Measurements from ENCODE around the gene WDR31. TPM values are rescaled to one million over a fixed set of nuclear protein-coding genes. Genes with fewer than 3 reads are reported as not detected.

The WDR31 gene
- total RNA-seq, 1 donor from 2014 or later: 1.6 TPM

DNA sequence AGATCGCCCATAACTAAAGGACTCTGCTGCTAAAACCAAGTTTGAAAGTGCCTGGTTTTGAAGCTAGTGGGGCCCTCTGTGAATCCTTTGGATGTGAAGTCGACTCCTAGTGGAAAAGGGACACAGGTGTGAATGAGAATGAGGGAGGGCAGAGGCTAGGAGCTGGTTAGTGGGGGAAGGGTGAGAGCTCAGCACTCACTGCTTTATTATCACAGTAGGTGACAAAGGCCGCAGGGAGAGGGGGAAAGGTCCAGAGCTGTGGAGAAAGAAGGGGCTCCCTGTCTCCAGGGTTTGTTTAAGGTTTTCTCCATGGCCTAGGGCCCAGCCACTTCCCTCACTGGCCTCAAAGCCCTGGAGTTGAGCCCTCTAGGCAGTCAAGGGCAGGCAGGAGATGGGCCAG lies 33.2 kb upstream of the WDR31 start:
- no peak overlapping the region for H3K4me3 ChIP-seq (ENCODE audit: insufficient read depth, low read depth, low read length)
- H3K36me3 ChIP-seq (ENCODE audit: insufficient read depth, low read length): no peaks in the 10 kb centered on the region
- H3K4me2 ChIP-seq (ENCODE audit: low read length): no peak overlapping the region
- H3K27ac Mint-ChIP-seq (ENCODE audit: unreplicated experiment): no peak overlapping the region
- FAIRE-seq: no peak
- no peak overlapping the region for H3K27ac ChIP-seq (ENCODE audit: low read depth, low read length)
- H3K9me3 ChIP-seq (ENCODE audit: insufficient read depth, low read depth, low read length): no peaks in the 10 kb centered on the region
- H3K9ac ChIP-seq (ENCODE audit: low read length): no peak overlapping the region
- peaks cover 11% of the 10 kb centered on the region for H4K20me1 ChIP-seq (ENCODE audit: insufficient read depth, low read length)
- H3K4me1 Mint-ChIP-seq (ENCODE audit: low read depth, unreplicated experiment): peaks cover 6% of the 10 kb centered on the region
- DNase-seq (ENCODE audit: low read depth): no peak
- peaks cover 6% of the 10 kb centered on the region for H3K4me1 ChIP-seq (ENCODE audit: insufficient read depth, low read length)
- no peak overlapping the region for H3K4me3 Mint-ChIP-seq (ENCODE audit: unreplicated experiment)
- no peaks in the 10 kb centered on the region for H3K36me3 Mint-ChIP-seq (ENCODE audit: low read depth, unreplicated experiment)
- H3K79me2 ChIP-seq (ENCODE audit: insufficient read depth, low read length): no peaks in the 10 kb centered on the region
- no peak overlapping the region for H2AFZ ChIP-seq (ENCODE audit: low read depth, low read length)
- peaks cover 2% of the 10 kb centered on the region for H3K27me3 Mint-ChIP-seq (ENCODE audit: low read depth, unreplicated experiment)
- TF ChIP-seq, protein P1, sequence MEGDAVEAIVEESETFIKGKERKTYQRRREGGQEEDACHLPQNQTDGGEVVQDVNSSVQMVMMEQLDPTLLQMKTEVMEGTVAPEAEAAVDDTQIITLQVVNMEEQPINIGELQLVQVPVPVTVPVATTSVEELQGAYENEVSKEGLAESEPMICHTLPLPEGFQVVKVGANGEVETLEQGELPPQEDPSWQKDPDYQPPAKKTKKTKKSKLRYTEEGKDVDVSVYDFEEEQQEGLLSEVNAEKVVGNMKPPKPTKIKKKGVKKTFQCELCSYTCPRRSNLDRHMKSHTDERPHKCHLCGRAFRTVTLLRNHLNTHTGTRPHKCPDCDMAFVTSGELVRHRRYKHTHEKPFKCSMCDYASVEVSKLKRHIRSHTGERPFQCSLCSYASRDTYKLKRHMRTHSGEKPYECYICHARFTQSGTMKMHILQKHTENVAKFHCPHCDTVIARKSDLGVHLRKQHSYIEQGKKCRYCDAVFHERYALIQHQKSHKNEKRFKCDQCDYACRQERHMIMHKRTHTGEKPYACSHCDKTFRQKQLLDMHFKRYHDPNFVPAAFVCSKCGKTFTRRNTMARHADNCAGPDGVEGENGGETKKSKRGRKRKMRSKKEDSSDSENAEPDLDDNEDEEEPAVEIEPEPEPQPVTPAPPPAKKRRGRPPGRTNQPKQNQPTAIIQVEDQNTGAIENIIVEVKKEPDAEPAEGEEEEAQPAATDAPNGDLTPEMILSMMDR (IDR thresholded peaks at IDR 0.05; ENCODE audit: insufficient read depth, low read depth, low read length): no peak
- TF ChIP-seq EZH2 (IDR thresholded peaks at IDR 0.05; ENCODE audit: insufficient read depth, low read length): no peak
- H3K27me3 ChIP-seq (ENCODE audit: insufficient read depth, low read length): no peaks in the 10 kb centered on the region
- no peaks in the 10 kb centered on the region for H3K9me3 Mint-ChIP-seq (ENCODE audit: unreplicated experiment)

DNA sequence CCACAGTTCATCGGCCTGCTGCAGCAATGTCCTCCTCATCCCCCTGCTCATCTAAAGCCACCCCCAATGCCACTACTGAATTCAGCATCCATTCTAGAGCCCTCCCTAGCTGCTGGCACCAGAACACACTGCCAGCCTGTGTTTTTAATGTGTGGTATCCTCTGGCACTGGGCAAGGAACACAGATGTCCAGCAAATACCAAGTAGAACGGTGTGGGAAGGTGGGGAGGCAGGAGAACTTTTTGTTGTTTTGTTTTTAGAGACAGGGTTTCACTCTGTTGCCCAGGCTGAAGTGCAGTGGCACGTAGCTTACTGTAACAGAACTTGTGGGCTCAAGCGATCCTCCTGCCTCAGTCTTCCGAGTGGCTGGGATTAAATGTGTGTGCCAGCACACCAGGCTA lies 32.0 kb upstream of the WDR31 start:
- H3K36me3 ChIP-seq (ENCODE audit: insufficient read depth, low read length): no peaks in the 10 kb centered on the region
- Mint-ChIP-seq H3K36me3 (ENCODE audit: low read depth, unreplicated experiment) (no peaks in the 10 kb centered on the region), H3K27me3 (ENCODE audit: low read depth, unreplicated experiment) (peaks cover 5% of the 10 kb centered on the region), H3K27ac (ENCODE audit: unreplicated experiment) (no peak overlapping the region), H3K4me3 (ENCODE audit: unreplicated experiment) (no peak overlapping the region), H3K9me3 (ENCODE audit: unreplicated experiment) (no peaks in the 10 kb centered on the region), H3K4me1 (ENCODE audit: low read depth, unreplicated experiment) (peaks cover 6% of the 10 kb centered on the region)
- H3K27me3 ChIP-seq (ENCODE audit: insufficient read depth, low read length): no peaks in the 10 kb centered on the region
- no peak overlapping the region for H3K4me3 ChIP-seq (ENCODE audit: insufficient read depth, low read depth, low read length)
- DNase-seq (ENCODE audit: low read depth): no peak
- H3K4me1 ChIP-seq (ENCODE audit: insufficient read depth, low read length): peaks cover 6% of the 10 kb centered on the region
- H3K9ac ChIP-seq (ENCODE audit: low read length): no peak overlapping the region
- peaks cover 11% of the 10 kb centered on the region for H4K20me1 ChIP-seq (ENCODE audit: insufficient read depth, low read length)
- no peak for TF ChIP-seq EZH2 (IDR thresholded peaks at IDR 0.05; ENCODE audit: insufficient read depth, low read length)
- TF ChIP-seq, protein P1 (IDR thresholded peaks at IDR 0.05; ENCODE audit: insufficient read depth, low read depth, low read length): no peak
- no peaks in the 10 kb centered on the region for H3K9me3 ChIP-seq (ENCODE audit: insufficient read depth, low read depth, low read length)
- H3K27ac ChIP-seq (ENCODE audit: low read depth, low read length): no peak overlapping the region
- no peak for FAIRE-seq
- no peaks in the 10 kb centered on the region for H3K79me2 ChIP-seq (ENCODE audit: insufficient read depth, low read length)
- no peak overlapping the region for H2AFZ ChIP-seq (ENCODE audit: low read depth, low read length)
- no peak overlapping the region for H3K4me2 ChIP-seq (ENCODE audit: low read length)

DNA sequence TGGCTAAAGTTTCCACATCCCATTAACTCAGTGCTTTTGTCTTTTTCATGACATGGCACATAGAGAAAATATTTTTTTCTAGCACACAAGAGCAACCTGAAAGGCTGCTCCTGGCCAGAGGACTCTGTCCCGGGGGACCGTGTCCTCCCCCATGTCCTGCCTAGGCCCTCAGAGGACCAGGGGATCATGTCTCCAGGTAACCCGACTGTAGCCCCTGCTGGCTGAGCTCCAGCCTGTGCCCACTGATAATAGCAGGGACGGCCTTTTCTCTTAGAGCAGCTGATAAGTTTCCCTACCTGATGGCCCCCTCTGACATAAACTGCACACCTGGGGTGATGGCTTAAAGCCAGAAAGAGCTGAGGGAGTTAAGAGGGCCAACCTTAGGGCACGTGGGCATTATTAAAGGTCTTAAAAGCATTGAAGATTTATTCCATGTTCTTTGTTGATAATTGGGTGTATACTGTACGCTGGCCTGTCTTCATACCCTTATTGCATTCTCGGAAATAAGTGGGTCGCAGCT lies 30.8 kb upstream of the WDR31 start:
- no peak overlapping the region for H3K4me2 ChIP-seq (ENCODE audit: low read length)
- H3K36me3 ChIP-seq (ENCODE audit: insufficient read depth, low read length): no peaks in the 10 kb centered on the region
- Mint-ChIP-seq H3K27ac (ENCODE audit: unreplicated experiment) (no peak overlapping the region), H3K9me3 (ENCODE audit: unreplicated experiment) (no peaks in the 10 kb centered on the region), H3K36me3 (ENCODE audit: low read depth, unreplicated experiment) (no peaks in the 10 kb centered on the region), H3K27me3 (ENCODE audit: low read depth, unreplicated experiment) (peaks cover 8% of the 10 kb centered on the region), H3K4me3 (ENCODE audit: unreplicated experiment) (no peak overlapping the region), H3K4me1 (ENCODE audit: low read depth, unreplicated experiment) (peaks cover 6% of the 10 kb centered on the region)
- no peak overlapping the region for H3K27ac ChIP-seq (ENCODE audit: low read depth, low read length)
- H2AFZ ChIP-seq (ENCODE audit: low read depth, low read length): no peak overlapping the region
- H3K4me1 ChIP-seq (ENCODE audit: insufficient read depth, low read length): peaks cover 5% of the 10 kb centered on the region
- no peak overlapping the region for H3K4me3 ChIP-seq (ENCODE audit: insufficient read depth, low read depth, low read length)
- H3K9me3 ChIP-seq (ENCODE audit: insufficient read depth, low read depth, low read length): no peaks in the 10 kb centered on the region
- H3K27me3 ChIP-seq (ENCODE audit: insufficient read depth, low read length): no peaks in the 10 kb centered on the region
- TF ChIP-seq, protein P1 (IDR thresholded peaks at IDR 0.05; ENCODE audit: insufficient read depth, low read depth, low read length): no peak
- TF ChIP-seq EZH2 (IDR thresholded peaks at IDR 0.05; ENCODE audit: insufficient read depth, low read length): no peak
- H4K20me1 ChIP-seq (ENCODE audit: insufficient read depth, low read length): peaks cover 11% of the 10 kb centered on the region
- H3K9ac ChIP-seq (ENCODE audit: low read length): no peak overlapping the region
- H3K79me2 ChIP-seq (ENCODE audit: insufficient read depth, low read length): no peaks in the 10 kb centered on the region
- no peak for DNase-seq (ENCODE audit: low read depth)
- FAIRE-seq: no peak

Measured in astrocyte (in vitro differentiated cells and primary cell).